ENCODE data around the gene FLT3.

FLT3 gene

DNA sequence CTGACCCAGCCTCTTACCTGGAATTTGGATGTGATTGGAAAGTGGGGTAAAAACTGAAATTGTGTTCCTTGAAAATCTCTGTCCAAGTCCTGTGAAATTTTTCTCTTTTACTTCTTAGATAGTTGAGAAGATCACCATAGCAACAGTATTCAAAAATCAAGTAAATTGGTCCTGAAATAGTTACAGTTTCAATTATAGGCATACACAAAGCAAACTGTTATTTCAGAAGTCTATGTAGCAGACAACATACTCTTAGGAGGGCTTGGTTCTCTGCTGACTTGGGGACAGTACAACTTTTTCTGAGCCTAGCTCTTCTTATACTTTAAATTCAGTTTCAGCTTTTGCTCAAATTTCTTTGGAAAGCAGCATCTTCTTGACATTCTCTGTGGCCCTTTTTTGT, 73.3 kb downstream of the FLT3 start:
- H3K27ac ChIP-seq: no peak overlapping the region
- TF ChIP-seq, protein P1, sequence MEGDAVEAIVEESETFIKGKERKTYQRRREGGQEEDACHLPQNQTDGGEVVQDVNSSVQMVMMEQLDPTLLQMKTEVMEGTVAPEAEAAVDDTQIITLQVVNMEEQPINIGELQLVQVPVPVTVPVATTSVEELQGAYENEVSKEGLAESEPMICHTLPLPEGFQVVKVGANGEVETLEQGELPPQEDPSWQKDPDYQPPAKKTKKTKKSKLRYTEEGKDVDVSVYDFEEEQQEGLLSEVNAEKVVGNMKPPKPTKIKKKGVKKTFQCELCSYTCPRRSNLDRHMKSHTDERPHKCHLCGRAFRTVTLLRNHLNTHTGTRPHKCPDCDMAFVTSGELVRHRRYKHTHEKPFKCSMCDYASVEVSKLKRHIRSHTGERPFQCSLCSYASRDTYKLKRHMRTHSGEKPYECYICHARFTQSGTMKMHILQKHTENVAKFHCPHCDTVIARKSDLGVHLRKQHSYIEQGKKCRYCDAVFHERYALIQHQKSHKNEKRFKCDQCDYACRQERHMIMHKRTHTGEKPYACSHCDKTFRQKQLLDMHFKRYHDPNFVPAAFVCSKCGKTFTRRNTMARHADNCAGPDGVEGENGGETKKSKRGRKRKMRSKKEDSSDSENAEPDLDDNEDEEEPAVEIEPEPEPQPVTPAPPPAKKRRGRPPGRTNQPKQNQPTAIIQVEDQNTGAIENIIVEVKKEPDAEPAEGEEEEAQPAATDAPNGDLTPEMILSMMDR (IDR thresholded peaks at IDR 0.05): no peak
- no peaks in the 10 kb centered on the region for H3K27me3 ChIP-seq
- no peaks in the 10 kb centered on the region for H3K9me3 ChIP-seq
- no peaks in the 10 kb centered on the region for H3K36me3 ChIP-seq
- H3K4me3 ChIP-seq (ENCODE audit: low read depth in 1 of 2, low read length in 1 of 2): no peak overlapping the region
- H3K4me1 ChIP-seq (ENCODE audit: control insufficient read depth in 1 of 2, insufficient read depth in 1 of 2, low read depth in 1 of 2, low read length in 1 of 2): peaks cover 7 to 9% of the 10 kb centered on the region in 2 experiments

DNA sequence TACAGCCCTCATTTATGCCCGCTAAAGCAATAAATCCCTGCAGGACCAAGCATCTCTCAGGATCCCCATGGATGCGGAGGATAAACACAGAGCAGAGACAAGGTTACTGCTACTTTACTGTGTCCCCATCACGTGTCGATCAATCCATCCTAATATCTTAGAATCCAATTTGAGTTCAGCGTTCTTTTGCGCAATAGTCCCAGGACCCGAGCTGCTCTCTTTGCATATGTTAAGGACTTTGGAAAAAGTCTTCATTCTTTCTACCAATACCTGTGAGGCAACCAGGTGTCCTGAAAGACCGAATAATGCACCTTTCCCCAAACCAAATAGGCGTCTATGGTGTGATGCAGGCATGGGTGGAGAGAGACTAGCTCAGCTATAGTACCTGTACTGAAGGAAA, 73.9 kb downstream of the FLT3 start:
- Histone ChIP-seq H3K4me1 (ENCODE audit: control insufficient read depth in 1 of 2, insufficient read depth in 1 of 2, low read depth in 1 of 2, low read length in 1 of 2) (peaks cover 3 to 4% of the 10 kb centered on the region in 2 experiments), H3K27me3 (no peaks in the 10 kb centered on the region)

DNA sequence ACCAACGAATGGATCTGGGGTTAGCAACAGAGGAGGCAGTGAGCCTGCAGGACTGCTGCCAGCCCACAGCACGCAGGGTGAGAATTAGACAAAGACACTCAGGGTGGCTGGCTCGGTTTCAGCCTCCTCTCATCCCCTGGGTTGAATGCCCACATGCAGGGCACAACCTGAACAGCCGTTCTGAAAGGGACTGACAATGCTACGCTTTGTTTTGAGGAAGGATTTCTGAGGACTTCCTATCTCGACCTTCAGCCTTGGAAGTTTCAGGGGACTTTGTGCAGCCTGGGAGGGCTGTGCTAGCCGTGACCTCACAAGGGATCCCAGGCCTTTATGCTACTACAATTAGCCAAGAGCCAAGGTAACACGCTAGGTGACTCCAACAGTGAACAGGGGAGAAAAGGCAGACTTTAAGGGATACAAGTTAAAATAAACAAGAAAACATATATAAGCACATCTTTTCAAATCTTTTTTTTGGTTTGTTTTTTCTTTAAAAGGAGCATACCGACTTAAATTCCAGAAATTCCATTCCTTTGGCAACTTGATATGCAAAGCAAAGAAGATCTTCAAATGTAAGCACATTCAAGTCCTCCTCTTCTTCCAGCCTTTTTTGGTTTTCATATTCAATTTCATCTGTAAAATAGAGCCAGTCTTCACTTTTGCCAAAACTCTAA, 77.4 kb downstream of the FLT3 start:
- no peaks in the 10 kb centered on the region for H3K9me3 ChIP-seq
- no peaks in the 10 kb centered on the region for H3K36me3 ChIP-seq
- no peaks in the 10 kb centered on the region for H3K4me1 ChIP-seq (ENCODE audit: control insufficient read depth in 1 of 2, insufficient read depth in 1 of 2, low read depth in 1 of 2, low read length in 1 of 2)
- H3K4me3 ChIP-seq (ENCODE audit: low read depth in 1 of 2, low read length in 1 of 2): no peak overlapping the region
- H3K27me3 ChIP-seq: no peaks in the 10 kb centered on the region
- no peak overlapping the region for H3K27ac ChIP-seq
- TF ChIP-seq, protein P1 (IDR thresholded peaks at IDR 0.05): no peak

More for the DNA sequence above, 73.9 kb downstream of the FLT3 start:
- TF ChIP-seq, protein P1 (IDR thresholded peaks at IDR 0.05): no peak
- Histone ChIP-seq H3K9me3 (no peaks in the 10 kb centered on the region), H3K36me3 (no peaks in the 10 kb centered on the region), H3K4me3 (ENCODE audit: low read depth in 1 of 2, low read length in 1 of 2) (no peak overlapping the region), H3K27ac (no peak overlapping the region)

DNA sequence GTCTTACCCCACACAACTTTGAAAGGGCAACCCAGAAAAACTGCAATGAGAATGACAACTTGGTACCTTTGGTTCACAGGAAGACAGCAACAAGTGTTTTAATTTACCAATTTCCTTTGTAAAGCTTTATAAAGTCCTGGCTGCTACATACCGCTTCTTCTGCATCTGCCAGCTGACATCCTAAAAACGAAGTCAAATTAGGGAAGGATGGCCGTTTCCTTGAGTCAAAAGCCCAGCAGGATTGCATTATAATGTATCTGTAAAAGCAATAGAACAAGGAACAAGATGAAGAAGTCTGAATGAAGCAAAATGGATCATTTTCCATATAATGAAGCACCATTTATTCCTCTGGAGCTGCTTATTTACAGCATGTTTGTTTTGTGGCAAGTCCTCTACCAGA, 86.1 kb downstream of the FLT3 start:
- H3K27ac ChIP-seq: no peak overlapping the region
- no peaks in the 10 kb centered on the region for H3K27me3 ChIP-seq
- H3K4me1 ChIP-seq (ENCODE audit: control insufficient read depth in 1 of 2, insufficient read depth in 1 of 2, low read depth in 1 of 2, low read length in 1 of 2): no peaks in the 10 kb centered on the region
- H3K4me3 ChIP-seq (ENCODE audit: low read depth in 1 of 2, low read length in 1 of 2): no peak overlapping the region
- no peaks in the 10 kb centered on the region for H3K36me3 ChIP-seq
- TF ChIP-seq, protein P1 (IDR thresholded peaks at IDR 0.05): no peak
- H3K9me3 ChIP-seq: no peaks in the 10 kb centered on the region

DNA sequence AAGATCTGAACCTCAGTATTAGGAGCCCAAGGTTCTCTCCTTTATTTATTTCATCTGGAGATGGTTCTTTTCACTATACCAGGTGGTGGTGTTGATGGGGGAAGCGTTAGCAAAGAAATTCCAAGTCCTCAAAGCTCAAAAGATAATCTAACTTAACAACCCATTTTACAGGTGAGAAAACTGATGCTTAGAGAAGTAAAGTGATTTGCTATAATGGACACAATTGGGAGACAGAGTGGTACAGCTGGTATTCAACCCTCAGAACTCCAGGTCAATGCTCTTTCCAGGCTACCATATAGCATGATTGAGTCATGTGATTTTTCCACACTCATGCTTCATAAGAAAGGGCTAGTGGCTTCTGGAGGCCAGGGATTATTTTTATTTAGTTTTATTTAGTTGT, 86.9 kb downstream of the FLT3 start:
- TF ChIP-seq, protein P1 (IDR thresholded peaks at IDR 0.05): no peak
- Histone ChIP-seq H3K27me3 (no peaks in the 10 kb centered on the region), H3K9me3 (no peaks in the 10 kb centered on the region), H3K27ac (no peak overlapping the region), H3K36me3 (no peaks in the 10 kb centered on the region), H3K4me3 (ENCODE audit: low read depth in 1 of 2, low read length in 1 of 2) (no peak overlapping the region), H3K4me1 (ENCODE audit: control insufficient read depth in 1 of 2, insufficient read depth in 1 of 2, low read depth in 1 of 2, low read length in 1 of 2) (no peaks in the 10 kb centered on the region)

Data from neutrophil (primary cell).